Skeletal muscle satellite cell (primary cell): ENCODE measurements around the gene GID4. TPM values are rescaled to one million over a fixed set of nuclear protein-coding genes. Genes with fewer than 3 reads are reported as not detected.
"Not testable (repeated sequence)": the region's sequence is repeated elsewhere in the genome, so short reads cannot be mapped to it uniquely, and the experiment has no call there.

Experiments
- H3K27me3 ChIP-seq: 2 replicates; pipeline ENCODE4 v1.7.0; 2013; ENCODE audit warnings: low read length; ENCODE audit not compliant: control insufficient read depth, insufficient read depth
- H3K36me3 ChIP-seq: 2 replicates; pipeline ENCODE4 v1.7.0; 2013; ENCODE audit warnings: mild to moderate bottlenecking, control low read depth, low read length; ENCODE audit not compliant: insufficient read depth
- H3K4me1 ChIP-seq: 2 replicates; pipeline ENCODE4 v1.7.0; 2013; ENCODE audit warnings: low read length; ENCODE audit not compliant: control insufficient read depth, insufficient read depth
- H3K4me2 ChIP-seq: 2 replicates; pipeline ENCODE4 v1.7.0; 2013; ENCODE audit warnings: mild to moderate bottlenecking, low read length
- H3K4me3 ChIP-seq: 2 replicates; pipeline ENCODE4 v1.7.0; 2013; ENCODE audit warnings: low read length
- H3K9ac ChIP-seq: 2 replicates; pipeline ENCODE4 v1.7.0; 2013; ENCODE audit warnings: mild to moderate bottlenecking, low read depth, low read length, moderate library complexity
- H3K9me3 ChIP-seq: replicated peaks from 2 replicates; pipeline ENCODE4 v1.7.0; 2013; ENCODE audit warnings: mild to moderate bottlenecking, control low read depth, low read length
- total RNA-seq: library from RNA; depleted of rRNA; stranded (reverse); fragments of >200 nt; gene quantifications from 2 replicates; pipeline ENCODE4 v1.2.3, GENCODE V29; 2012; rRNA removed

GID4 gene
- total RNA-seq: 7.0 and 7.1 TPM in 2 replicates

DNA sequence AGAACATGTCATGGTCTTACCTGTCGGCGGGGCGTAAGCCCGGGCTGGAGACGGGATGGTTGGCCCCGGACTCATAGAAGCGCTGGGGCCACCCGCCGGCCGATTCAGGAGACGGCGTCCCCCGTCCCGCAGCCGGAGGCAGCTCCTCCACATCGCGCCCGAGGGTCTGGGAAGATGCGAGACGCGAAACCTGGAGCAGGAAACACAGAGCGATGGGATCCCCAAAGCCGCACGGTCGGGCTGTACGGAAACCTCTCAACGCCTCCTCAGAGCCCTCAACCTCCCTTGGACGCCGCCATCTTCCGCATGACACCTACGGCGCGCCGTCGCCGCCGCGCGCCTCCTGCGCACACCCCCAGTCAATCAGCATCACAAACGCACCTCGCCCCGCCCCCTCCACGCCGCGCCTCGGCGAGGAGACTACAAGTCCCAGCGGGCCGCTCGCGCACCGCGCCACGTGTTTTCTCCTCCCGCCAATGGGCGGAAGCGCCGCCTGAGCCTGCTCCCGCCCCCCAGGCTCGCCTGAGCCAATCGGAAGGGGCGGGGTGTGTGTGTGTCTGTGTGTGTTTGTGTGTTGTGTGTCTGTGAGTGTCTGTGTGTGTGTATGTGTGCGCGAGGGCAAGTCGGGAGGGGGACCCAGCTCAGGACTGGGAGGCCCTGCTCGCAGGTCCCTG lies at the start of gene GID4, which contains the start of gene ATPAF2:
GID4 (plus strand) TSS at position 548 of the 674 bp plus-strand sequence; CDS start at position 605, 57 bp downstream.
ATPAF2 (minus strand) TSS at position 308 of the 674 bp plus-strand sequence; CDS start at position 153, 155 bp downstream.
- H3K9me3 ChIP-seq: no peaks in the 10 kb centered on the region
- H3K9ac ChIP-seq: peak within 1 kb of the TSS; percentile 87
- H3K4me1 ChIP-seq: peaks cover 30% of the 10 kb centered on the region
- H3K4me2 ChIP-seq: peak within 1 kb of the TSS; percentile 91
- no peaks in the 10 kb centered on the region for H3K27me3 ChIP-seq
- peak within 1 kb of the TSS; percentile 96 for H3K4me3 ChIP-seq
- H3K36me3 ChIP-seq: no peaks in the 10 kb centered on the region

GRCh38 chr17:17989618-17990017 lies 49.6 kb upstream of the GID4 start:
- Histone ChIP-seq H3K36me3 (no peaks in the 10 kb centered on the region), H3K9me3 (no peaks in the 10 kb centered on the region), H3K9ac (no peak overlapping the region), H3K4me3 (no peak overlapping the region), H3K4me1 (peaks cover 13% of the 10 kb centered on the region), H3K27me3 (no peaks in the 10 kb centered on the region), H3K4me2 (no peak overlapping the region)

DNA sequence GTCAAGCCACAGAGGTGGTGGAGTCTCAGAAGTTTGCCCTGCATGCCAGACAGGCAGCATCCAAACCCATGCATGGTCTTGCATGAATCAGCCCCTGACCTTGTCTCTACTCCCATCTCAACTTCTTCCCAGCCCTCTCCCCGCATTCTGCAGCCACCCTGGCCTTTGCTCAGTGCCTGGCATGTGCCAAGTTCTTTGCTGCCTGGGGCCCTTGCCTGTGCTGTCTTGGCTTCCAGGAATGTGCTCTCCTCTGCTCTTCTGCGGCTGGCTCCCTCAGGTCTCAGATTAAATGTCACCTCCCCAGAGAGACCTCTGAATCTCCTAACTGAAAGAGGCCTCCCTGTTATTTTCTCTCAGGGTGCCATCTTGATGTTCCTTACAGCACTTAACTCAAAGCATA lies 48.9 kb upstream of the GID4 start:
- no peaks in the 10 kb centered on the region for H3K9me3 ChIP-seq
- no peaks in the 10 kb centered on the region for H3K36me3 ChIP-seq
- H3K4me1 ChIP-seq: peaks cover 13% of the 10 kb centered on the region
- H3K4me3 ChIP-seq: no peak overlapping the region
- H3K4me2 ChIP-seq: no peak overlapping the region
- H3K27me3 ChIP-seq: no peaks in the 10 kb centered on the region
- H3K9ac ChIP-seq: no peak overlapping the region

DNA sequence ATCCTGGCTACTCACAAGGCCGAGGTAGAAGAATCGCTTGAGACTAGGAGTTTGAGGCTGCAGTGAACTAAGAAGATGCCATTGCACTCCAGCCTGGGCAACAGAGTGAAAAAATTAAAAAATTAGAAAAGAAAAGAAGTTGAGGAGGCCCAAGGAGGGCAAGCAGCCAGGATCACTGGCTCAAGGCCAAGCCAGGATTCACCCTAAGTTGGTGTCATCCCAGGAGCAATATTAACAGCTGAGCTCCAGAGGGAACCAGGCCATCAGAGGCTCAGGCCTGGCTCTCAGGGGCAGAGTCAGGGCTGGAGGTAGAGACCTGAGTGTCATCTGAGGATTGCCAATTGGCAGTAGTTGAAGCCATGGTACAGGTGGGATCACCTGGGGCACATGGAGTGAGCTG lies 45.8 kb upstream of the GID4 start:
- H3K4me1 ChIP-seq: peaks cover 13% of the 10 kb centered on the region
- H3K9ac ChIP-seq: no peak overlapping the region
- no peak overlapping the region for H3K4me3 ChIP-seq
- H3K27me3 ChIP-seq: no peaks in the 10 kb centered on the region
- H3K9me3 ChIP-seq: no peaks in the 10 kb centered on the region
- H3K4me2 ChIP-seq: no peak overlapping the region
- no peaks in the 10 kb centered on the region for H3K36me3 ChIP-seq

GRCh38 chr17:17993852-17994251 lies 45.4 kb upstream of the GID4 start:
- Histone ChIP-seq H3K9me3 (no peaks in the 10 kb centered on the region), H3K4me2 (no peak overlapping the region), H3K27me3 (no peaks in the 10 kb centered on the region), H3K4me1 (peaks cover 13% of the 10 kb centered on the region), H3K9ac (no peak overlapping the region), H3K4me3 (no peak overlapping the region), H3K36me3 (no peaks in the 10 kb centered on the region)

DNA sequence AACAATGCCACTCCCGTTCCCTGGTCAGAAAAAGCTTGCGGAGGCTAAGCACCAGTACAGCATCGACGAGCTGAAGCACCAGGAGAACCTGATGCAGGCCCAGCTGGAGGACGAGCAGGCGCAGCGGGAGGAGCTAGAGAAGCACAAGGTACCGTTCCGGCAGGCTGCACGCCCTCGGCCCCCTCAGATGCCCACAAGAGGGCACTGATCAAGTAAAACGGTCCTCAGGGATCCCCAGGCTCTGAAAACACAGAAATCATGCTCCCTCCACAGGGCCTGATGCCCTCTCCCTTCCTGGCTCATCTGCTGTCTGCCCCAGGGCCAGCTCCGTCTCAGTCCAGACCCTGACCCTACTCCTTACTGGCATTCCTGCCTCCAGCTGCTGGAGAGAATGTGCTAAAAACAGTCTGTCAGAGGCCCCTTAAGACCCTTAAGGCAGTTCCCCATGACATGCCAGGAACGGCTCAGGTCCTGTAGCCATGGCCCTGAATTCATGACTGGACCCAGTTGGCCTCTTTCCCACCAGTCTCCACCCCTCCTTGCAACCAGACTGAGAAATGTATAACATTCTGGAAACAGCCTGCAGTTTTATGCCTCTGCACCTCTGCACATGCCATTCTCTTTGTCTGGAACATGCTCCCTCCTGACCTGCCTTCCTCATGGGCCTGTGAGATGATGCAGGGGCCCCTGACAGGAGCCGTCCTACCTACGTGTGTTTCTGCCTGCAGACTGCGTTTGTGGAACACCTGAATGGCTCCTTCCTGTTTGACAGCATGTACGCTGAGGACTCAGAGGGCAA lies 44.7 kb upstream of the GID4 start:
- H3K9me3 ChIP-seq: no peaks in the 10 kb centered on the region
- peaks cover 13% of the 10 kb centered on the region for H3K4me1 ChIP-seq
- no peaks in the 10 kb centered on the region for H3K27me3 ChIP-seq
- H3K4me2 ChIP-seq: no peak overlapping the region
- H3K36me3 ChIP-seq: no peaks in the 10 kb centered on the region
- H3K9ac ChIP-seq: no peak overlapping the region
- H3K4me3 ChIP-seq: no peak overlapping the region

DNA sequence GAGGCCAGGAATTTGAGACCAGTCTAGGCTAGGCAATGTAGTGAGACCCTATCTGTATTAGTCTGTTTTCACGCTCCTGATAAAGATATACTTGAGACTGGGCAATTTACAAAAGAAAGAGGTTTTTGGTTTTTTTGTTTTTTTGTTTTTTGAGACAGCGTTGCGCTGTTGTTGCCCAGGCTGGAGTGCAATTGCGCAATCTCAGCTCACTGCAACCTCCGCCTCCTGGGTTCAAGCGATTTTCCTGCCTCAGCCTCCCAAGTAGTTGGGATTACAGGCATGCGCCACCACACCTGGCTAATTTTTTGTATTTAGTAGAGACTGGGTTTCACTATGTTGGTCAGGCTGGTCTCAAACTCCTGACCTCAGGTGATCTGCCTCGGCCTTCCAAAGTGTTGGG lies 43.3 kb upstream of the GID4 start:
- not testable (repeated sequence) for H3K4me1 ChIP-seq, H3K27me3 ChIP-seq, H3K9ac ChIP-seq, H3K36me3 ChIP-seq, H3K4me3 ChIP-seq, H3K4me2 ChIP-seq, H3K9me3 ChIP-seq

- H3K36me3 ChIP-seq: no peaks in the 10 kb centered on the region
- H3K9me3 ChIP-seq: no peaks in the 10 kb centered on the region
- H3K4me3 ChIP-seq: no peak overlapping the region
- H3K4me2 ChIP-seq: no peak overlapping the region
- no peaks in the 10 kb centered on the region for H3K27me3 ChIP-seq
- no peak overlapping the region for H3K9ac ChIP-seq
- H3K4me1 ChIP-seq: no peaks in the 10 kb centered on the region
These were observed 40.3 kb upstream of the GID4 start for GRCh38 chr17:17998934-17999333.

- Histone ChIP-seq H3K36me3 (no peaks in the 10 kb centered on the region), H3K9ac (no peak overlapping the region), H3K4me3 (no peak overlapping the region), H3K9me3 (no peaks in the 10 kb centered on the region), H3K4me1 (no peaks in the 10 kb centered on the region), H3K4me2 (no peak overlapping the region), H3K27me3 (no peaks in the 10 kb centered on the region)
These were observed 39.7 kb upstream of the GID4 start for GRCh38 chr17:17999364-18000029.

DNA sequence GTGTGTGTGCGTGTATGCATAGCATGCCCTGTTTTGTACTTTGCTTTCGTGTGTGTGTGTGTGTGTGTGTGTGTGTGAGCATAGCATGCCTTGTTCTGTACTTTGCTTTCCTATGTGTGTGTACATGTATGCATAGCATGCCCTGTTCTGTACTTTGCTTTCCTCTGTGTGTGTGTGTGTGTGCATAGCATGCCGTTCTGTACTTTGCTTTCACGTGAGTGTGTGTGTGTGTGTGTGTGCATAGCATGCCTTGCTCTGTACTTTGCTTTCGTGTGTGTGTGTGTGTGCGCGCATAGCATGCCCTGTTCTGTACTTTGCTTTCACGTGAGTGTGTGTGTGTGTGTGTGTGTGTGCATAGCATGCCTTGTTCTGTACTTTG lies 39.2 kb upstream of the GID4 start:
- H3K9me3 ChIP-seq: no peaks in the 10 kb centered on the region
- no peaks in the 10 kb centered on the region for H3K36me3 ChIP-seq
- no peak overlapping the region for H3K4me3 ChIP-seq
- H3K9ac ChIP-seq: no peak overlapping the region
- H3K4me2 ChIP-seq: no peak overlapping the region
- H3K4me1 ChIP-seq: no peaks in the 10 kb centered on the region
- no peaks in the 10 kb centered on the region for H3K27me3 ChIP-seq

- H3K4me2 ChIP-seq: no peak overlapping the region
These were observed 37.0 kb upstream of the GID4 start for GRCh38 chr17:18002171-18002570.

More at GRCh38 chr17:18002171-18002570, 37.0 kb upstream of the GID4 start:
- Histone ChIP-seq H3K4me3 (no peak overlapping the region), H3K36me3 (no peaks in the 10 kb centered on the region), H3K9ac (no peak overlapping the region), H3K4me1 (no peaks in the 10 kb centered on the region), H3K27me3 (no peaks in the 10 kb centered on the region), H3K9me3 (no peaks in the 10 kb centered on the region)
